ENCODE measurements around the gene NAT10.
"Not testable (repeated sequence)": the region's sequence is repeated elsewhere in the genome, so short reads cannot be mapped to it uniquely, and the experiment has no call there.

Gene NAT10

DNA sequence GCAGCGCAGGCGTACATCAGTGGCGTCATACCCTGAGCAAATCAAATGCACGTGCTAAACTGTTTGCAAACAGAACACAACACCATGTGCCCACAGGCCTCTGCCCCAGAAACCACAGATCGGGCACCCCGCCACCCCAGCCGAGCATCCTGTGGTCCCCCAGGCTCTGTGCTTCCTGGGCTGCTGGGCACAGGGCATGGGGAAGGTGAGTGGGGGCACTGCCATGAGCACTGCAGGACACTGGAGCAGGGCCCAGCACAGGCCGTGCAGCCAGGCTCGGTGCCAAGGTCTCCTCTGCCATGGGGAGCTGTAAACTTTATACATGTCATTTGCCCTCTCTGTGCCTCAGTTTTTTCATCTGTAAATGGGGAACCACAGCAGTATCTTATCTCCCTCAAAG lies 62.5 kb downstream of the NAT10 start:
- DNase-seq (ENCODE audit: low read depth in 2 of 2), result no peak

GRCh38 chr11:34168642-34169420 lies 63.4 kb downstream of the NAT10 start:
- DNase-seq (ENCODE audit: low read depth in 2 of 2), result no peak

DNA sequence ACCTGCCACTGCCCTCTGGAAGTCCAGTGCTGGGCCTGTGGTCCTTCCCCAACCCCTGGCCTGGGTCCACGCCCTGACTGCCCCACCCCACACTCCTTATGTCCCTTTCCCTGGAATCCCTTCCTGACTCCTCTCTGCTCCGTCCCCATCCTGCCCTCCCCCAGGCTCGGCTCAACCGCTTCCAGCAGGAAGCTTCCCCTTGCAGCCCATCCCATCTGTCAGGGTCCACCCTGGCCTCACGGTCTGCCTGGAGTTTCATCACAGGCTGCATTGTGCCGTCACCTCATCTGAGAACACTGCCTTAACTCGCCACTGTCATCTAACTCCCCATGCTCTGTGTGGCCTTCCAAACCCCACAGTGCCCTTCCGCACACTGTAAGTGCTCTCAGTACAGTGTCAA lies 64.3 kb downstream of the NAT10 start:
- no peak for DNase-seq (ENCODE audit: low read depth in 2 of 2)

- DNase-seq (ENCODE audit: low read depth in 2 of 2), result no peak
Measured at GRCh38 chr11:34173050-34173449, 67.6 kb downstream of the NAT10 start.

- peak in 1 of 2 experiments; percentile 18 for DNase-seq (ENCODE audit: low read depth in 2 of 2)
Measured at GRCh38 chr11:34174412-34175041, 69.1 kb downstream of the NAT10 start.

GRCh38 chr11:34175284-34176019 lies 70.0 kb downstream of the NAT10 start:
- no peak for DNase-seq (ENCODE audit: low read depth in 2 of 2)

DNA sequence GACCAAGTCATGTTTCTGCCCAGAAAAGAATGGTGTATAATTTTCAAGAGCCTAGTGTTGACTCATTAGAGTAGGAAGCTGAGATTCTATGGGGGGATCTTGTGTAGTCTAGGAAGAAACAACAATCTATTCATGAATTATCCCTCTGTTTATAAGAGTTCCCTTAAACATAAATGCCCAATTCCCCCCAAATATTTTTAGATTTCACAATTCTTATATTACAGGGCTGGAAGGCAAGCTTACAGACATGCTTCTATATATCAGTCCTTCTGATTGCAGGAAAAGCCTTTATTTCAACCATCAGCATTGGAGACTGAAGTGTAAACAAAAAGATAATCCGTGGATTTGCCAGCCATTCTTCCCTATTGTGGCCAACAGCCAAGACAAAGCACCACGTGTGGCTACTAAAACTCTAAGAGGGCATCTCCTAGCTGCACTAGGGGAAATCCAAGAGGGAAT lies 71.4 kb downstream of the NAT10 start:
- DNase-seq (ENCODE audit: low read depth in 2 of 2), result no peak

GRCh38 chr11:34178209-34178821 lies 72.9 kb downstream of the NAT10 start:
- DNase-seq (ENCODE audit: low read depth in 2 of 2), result no peak

GRCh38 chr11:34179026-34179675 lies 73.7 kb downstream of the NAT10 start:
- DNase-seq (ENCODE audit: low read depth in 2 of 2), result no peak

GRCh38 chr11:34180040-34180813 lies 74.8 kb downstream of the NAT10 start:
- DNase-seq (ENCODE audit: low read depth in 2 of 2), result no peak

GRCh38 chr11:34180814-34181165 lies 75.4 kb downstream of the NAT10 start:
- not testable (repeated sequence) for DNase-seq (ENCODE audit: low read depth in 2 of 2)

DNA sequence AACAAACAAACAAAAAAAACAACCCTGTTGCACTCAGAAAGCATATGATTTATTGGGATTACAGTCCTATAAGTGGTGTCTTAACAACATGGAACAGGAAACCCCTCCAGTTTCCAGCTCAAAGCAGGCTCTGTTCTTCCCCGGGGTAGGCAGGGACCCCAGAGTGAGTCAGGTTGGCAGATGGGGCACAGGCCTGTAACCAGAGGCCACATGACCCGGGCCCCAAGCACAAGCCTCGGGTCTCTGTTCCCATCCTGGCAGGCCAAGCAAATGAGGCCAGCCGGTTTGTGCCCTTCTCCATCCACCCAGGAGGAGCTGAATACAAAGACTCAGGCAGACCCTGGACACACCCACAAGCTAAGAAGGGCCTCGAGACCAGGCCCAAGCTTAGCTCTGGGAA lies 75.8 kb downstream of the NAT10 start:
- DNase-seq (ENCODE audit: low read depth in 2 of 2), result no peak

DNA sequence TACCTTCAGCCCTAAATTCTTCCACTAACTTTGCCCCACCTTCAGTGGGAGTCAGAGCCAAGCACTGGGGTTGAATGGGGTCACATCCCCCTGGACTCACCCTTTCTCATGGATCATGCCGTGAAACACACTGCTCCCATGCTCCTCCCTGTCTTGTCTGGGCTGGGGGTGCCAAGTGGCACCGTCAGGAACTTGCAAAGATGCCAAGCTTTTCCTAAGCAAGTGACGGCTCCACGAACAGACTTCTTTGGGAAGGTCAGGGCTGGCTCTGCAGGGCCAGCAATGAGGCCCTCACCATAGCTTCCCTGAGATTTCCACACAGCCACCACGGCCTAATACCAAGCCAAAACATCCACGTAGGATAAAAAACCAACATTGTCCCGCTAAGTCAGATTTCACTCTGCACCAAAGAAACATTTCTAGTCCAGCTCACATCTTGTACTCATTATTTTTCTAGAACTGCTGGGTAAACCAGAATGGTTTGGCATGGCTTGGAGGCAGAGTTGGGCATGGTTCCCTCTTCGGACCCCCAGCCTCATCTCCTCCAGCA lies 76.5 kb downstream of the NAT10 start:
- DNase-seq (ENCODE audit: low read depth in 2 of 2), result no peak

DNA sequence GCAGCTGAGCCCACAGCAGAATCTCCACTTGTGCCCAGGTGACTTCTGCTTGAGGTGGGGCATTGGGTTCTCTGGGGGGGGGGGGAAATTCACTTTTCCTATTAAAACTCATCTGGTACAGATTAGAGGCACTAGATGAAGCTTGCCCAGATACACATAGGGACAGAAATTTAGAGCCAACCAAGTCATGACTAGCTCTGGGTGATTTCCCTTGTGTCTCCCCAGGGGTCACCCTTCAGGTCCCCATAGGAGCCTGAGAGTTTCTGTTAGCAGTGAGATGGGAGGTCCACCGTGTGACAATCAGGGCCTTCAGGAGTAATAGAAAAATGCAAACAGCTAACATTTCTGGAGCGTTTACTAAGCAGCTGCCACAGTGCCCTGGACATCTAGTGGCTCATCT lies 77.0 kb downstream of the NAT10 start:
- no peak for DNase-seq (ENCODE audit: low read depth in 2 of 2)

DNA sequence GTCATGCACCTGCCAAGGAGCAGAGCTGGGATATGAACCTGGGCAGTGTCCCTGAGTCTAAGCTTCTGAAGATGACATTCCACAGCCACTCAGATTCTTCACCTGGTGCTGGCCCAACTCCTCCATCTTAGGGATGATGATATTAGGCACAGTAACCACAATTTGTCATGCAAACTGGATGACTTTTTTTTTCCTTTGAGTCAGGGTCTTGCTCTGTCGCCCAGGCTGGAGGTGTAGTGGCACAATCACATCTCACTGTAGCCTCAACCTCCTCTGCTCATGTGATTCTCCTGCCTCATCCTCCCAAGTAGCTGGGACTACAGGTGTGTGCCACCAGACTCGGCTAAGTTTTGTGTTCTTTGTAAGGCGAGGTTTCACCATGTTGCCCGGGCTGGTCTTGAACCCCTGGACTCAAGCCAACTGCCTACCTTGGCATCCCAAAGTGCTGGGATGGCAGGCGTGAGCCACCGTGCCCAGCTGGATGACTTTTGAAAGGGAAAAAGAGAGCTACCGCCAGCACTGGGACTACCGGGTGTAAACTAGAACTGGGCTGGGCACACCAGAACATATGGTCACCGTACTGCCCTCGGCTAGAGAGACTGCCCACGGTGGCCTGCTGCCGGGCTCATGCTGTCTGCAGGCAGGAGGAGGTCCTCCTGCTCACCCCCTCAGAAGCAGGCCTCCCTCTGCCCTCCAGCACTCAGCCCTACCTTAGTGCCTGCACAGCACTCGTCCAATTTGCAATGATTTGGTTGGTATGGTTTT lies 77.7 kb downstream of the NAT10 start:
- DNase-seq (ENCODE audit: low read depth in 2 of 2), result no peak

GRCh38 chr11:34183848-34184391 lies 78.5 kb downstream of the NAT10 start:
- DNase-seq (ENCODE audit: low read depth in 2 of 2), result no peak

GRCh38 chr11:34184505-34185015 lies 79.1 kb downstream of the NAT10 start:
- no peak for DNase-seq (ENCODE audit: low read depth in 2 of 2)

DNA sequence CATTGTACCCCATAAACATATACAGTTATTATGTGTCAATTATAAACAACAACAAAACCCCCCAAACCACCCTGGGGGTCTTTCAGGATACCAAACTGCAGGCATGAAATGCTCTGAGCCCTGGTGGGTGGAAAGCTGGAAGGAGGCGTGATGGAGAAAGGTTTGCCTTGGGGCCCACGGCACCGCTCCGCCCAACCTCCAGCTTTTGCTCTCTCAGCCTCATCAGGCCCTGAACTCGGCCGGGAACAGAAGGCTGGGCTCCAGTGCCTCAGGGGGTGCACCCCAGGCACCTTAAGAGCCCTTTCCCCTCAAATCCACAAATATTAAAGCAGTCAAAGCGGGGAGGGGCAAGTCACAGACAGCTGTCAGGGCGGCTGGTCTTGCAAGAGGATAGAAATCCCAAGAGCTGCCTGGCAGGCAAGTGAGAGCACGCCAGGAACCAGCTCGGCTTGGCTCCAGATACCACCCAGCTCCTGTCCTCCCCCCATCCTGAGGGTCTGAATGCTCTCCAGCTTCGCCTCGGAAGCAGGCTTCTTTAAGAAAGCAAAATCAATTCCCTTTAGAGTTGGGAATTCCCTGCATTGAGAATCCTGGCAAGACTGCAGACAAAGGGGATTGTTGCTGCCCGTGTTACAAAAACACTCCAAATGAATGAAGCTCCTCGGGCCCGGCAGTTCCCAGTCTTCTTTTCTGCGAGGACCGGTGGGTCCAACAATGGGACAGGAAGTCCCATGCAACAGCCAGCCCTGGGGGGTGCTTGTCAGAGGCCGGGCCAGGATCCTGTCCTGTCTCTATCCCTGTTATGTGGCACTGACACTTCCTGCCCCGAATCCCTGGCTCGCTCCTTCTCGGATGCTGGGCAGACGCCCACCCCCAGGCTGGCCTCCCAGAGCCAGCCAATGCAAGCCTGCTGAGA lies 80.8 kb downstream of the NAT10 start:
- DNase-seq (ENCODE audit: low read depth in 2 of 2), result no peak

Data from fibroblast of skin of left biceps (primary cell).